GM04504 (cell line): ENCODE results near the gene GPX3.

Experiments
- DNase-seq: peaks from one replicate; pipeline ENCODE4 v3.0.0-alpha.2; 2012; ENCODE audit warnings: low read depth

Gene GPX3

GRCh38 chr5:151034422-151035379 is 14.3 kb downstream of the GPX3 start:
- DNase-seq: no peak

- DNase-seq: no peak
These were observed 16.2 kb downstream of the GPX3 start for GRCh38 chr5:151036556-151036955.

- DNase-seq: peak; percentile 61
These were observed 17.4 kb downstream of the GPX3 start for GRCh38 chr5:151037561-151038411.

- no peak for DNase-seq
These were observed 18.0 kb downstream of the GPX3 start for GRCh38 chr5:151038412-151038745.

GRCh38 chr5:151038801-151039238 is 18.4 kb downstream of the GPX3 start:
- no peak for DNase-seq

- no peak for DNase-seq
These were observed 19.3 kb downstream of the GPX3 start for GRCh38 chr5:151039665-151040064.

- no peak for DNase-seq
These were observed 19.9 kb downstream of the GPX3 start for GRCh38 chr5:151040211-151040747.

- no peak for DNase-seq
These were observed 21.3 kb downstream of the GPX3 start for GRCh38 chr5:151041577-151042268.

GRCh38 chr5:151042453-151043093 is 22.2 kb downstream of the GPX3 start:
- DNase-seq: no peak

- no peak for DNase-seq
These were observed 27.5 kb downstream of the GPX3 start for GRCh38 chr5:151047814-151048425.

GRCh38 chr5:151048526-151048925 is 28.1 kb downstream of the GPX3 start:
- DNase-seq: no peak

GRCh38 chr5:151051066-151051930 is 30.9 kb downstream of the GPX3 start:
- DNase-seq: no peak

- no peak for DNase-seq
These were observed 31.7 kb downstream of the GPX3 start for GRCh38 chr5:151051931-151052608.

- DNase-seq: no peak
These were observed 32.4 kb downstream of the GPX3 start for GRCh38 chr5:151052836-151053235.

- no peak for DNase-seq
These were observed 33.5 kb downstream of the GPX3 start for GRCh38 chr5:151053796-151054462.

GRCh38 chr5:151054709-151055108 is 34.3 kb downstream of the GPX3 start:
- DNase-seq: no peak

- DNase-seq: no peak
These were observed 34.9 kb downstream of the GPX3 start for GRCh38 chr5:151055336-151055735.

- no peak for DNase-seq
These were observed 36.3 kb downstream of the GPX3 start for GRCh38 chr5:151056379-151057325.
